PFSK-1 (cell line): Measurements from ENCODE around the gene VDAC2.

Experiments
- FOXP2 ChIP-seq: optimal IDR thresholded peaks from 2 replicates; pipeline ENCODE3; 2011; ENCODE audit warnings: borderline replicate concordance, control low read depth, inconsistent platforms; ENCODE audit not compliant: insufficient read depth; ENCODE audit errors: extremely low read length, extremely low read depth
- POLR2AphosphoS5 ChIP-seq: IDR thresholded peaks from 2 replicates; pipeline ENCODE4 v1.6.1; 2012; ENCODE audit warnings: low read depth, mild to moderate bottlenecking, control low read depth, low read length, moderate library complexity
- SIN3A ChIP-seq: IDR thresholded peaks from 2 replicates; pipeline ENCODE4 v1.6.1; 2012; ENCODE audit warnings: mild to moderate bottlenecking, low read length, moderate library complexity, borderline replicate concordance; ENCODE audit not compliant: insufficient read depth
- TAF1 ChIP-seq: IDR thresholded peaks from 2 replicates; pipeline ENCODE4 v1.6.1; 2012; ENCODE audit warnings: low read length, control low read depth, borderline replicate concordance; ENCODE audit not compliant: insufficient read depth
- TF ChIP-seq, protein P1 (sequence below), 2 experiments: IDR thresholded peaks; 2 replicates each; pipeline versions ENCODE4 v1.6.1 to v1.8.0; 2011 to 2012; ENCODE audit warnings: low read depth in 2 of 2, low read length in 2 of 2, control low read depth in 1 of 2, inconsistent platforms in 1 of 2, mild to moderate bottlenecking in 1 of 2, moderate library complexity in 1 of 2; ENCODE audit not compliant: insufficient read depth in 1 of 2

The VDAC2 gene

DNA sequence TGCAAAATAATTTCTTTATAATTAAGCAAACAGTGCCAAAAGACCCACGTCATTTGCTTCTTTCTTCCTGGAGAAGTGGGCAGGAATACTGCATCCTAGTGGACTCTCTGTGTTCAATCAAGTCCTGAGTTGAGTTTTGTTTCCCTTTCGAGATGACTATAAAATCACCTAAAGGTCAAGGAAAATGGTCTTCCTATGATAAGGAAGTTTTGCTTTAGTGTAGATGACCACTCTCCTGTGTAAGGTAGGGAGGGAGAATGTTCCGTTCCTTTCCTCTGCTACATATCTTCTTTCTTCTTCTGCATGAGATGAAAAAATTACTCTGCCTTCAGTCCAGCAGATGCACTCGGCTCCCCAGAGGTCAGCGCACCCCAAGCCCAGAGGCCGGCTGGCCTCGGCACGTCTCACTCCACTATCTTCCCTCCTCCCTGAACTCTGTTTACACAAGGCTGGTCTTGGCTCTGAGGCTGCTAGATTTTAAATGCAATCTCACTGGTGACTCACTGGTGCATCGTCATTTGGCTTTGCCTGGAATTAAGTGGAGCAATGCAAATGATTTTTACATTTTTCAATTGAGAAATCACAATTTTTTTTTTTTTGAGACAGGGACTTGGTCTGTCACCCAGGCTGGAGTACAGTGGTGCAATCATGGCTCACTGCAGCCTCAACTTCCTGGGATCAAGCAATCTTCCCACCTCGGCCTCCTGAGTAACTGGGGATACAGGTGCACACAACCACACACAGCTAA is 18.6 kb upstream of the VDAC2 start:
- TF ChIP-seq, protein P1, sequence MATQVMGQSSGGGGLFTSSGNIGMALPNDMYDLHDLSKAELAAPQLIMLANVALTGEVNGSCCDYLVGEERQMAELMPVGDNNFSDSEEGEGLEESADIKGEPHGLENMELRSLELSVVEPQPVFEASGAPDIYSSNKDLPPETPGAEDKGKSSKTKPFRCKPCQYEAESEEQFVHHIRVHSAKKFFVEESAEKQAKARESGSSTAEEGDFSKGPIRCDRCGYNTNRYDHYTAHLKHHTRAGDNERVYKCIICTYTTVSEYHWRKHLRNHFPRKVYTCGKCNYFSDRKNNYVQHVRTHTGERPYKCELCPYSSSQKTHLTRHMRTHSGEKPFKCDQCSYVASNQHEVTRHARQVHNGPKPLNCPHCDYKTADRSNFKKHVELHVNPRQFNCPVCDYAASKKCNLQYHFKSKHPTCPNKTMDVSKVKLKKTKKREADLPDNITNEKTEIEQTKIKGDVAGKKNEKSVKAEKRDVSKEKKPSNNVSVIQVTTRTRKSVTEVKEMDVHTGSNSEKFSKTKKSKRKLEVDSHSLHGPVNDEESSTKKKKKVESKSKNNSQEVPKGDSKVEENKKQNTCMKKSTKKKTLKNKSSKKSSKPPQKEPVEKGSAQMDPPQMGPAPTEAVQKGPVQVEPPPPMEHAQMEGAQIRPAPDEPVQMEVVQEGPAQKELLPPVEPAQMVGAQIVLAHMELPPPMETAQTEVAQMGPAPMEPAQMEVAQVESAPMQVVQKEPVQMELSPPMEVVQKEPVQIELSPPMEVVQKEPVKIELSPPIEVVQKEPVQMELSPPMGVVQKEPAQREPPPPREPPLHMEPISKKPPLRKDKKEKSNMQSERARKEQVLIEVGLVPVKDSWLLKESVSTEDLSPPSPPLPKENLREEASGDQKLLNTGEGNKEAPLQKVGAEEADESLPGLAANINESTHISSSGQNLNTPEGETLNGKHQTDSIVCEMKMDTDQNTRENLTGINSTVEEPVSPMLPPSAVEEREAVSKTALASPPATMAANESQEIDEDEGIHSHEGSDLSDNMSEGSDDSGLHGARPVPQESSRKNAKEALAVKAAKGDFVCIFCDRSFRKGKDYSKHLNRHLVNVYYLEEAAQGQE (IDR thresholded peaks at IDR 0.05; ENCODE audit: insufficient read depth in 1 of 2, low read depth in 2 of 2, low read length in 2 of 2) = no peak
- TF ChIP-seq POLR2AphosphoS5 (no peak), TAF1 (no peak), SIN3A (no peak), FOXP2 (no peak)

DNA sequence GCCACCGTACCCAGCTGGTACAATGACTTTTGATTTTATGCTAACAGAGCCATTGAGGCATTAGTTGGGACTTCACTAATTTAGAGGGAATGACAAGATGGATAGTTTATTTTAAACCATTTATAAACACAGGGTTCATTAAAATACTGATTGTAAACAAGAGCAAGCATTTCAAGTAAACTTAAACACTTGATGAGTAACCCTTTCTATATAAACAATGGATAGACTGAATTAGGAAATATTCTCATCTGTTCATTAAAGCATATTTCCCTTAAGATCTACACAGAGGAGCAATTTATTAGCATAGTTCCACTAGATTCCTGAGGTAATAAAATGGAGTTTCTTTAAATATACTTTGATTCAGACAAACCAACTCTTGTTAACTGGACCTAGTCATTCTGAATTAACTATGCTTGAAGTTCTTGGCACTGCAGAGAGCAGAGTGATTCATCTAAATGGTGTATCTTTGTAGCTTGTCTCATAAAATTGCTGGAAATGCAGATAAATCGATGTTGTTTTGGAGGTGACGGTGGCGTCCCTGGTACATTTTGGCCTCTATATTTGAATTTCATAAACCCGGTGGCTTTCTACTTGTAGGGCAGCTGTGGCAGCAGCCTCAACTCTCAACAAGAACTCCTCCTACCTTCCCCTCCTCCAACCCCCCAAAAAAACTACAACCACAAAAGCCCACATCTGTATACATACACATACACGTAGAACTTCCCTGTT is 15.4 kb upstream of the VDAC2 start:
- TF ChIP-seq FOXP2 = no peak

DNA sequence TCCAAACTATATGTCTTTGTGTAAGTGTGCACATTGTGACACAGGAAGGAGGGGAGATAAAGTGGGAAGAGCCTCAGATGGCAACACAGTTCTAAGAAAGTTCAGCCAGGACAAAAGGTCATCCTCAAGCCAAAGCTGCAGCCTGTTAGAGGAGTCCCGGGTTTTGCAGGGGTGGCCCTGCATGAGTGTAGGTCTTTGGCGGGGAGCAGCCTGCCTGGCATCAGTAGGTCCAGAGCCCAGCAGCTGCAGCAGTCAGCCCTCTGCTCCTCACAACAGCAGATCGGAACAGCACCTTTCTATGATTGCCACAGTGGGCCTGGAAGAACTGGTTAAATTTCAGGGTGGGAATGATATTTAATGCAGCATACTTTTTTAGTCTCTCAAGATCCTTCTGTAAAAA is 13.5 kb upstream of the VDAC2 start:
- TF ChIP-seq POLR2AphosphoS5 (no peak), SIN3A (no peak), TAF1 (no peak), FOXP2 (no peak)
- TF ChIP-seq, protein P1 (IDR thresholded peaks at IDR 0.05; ENCODE audit: insufficient read depth in 1 of 2, low read depth in 2 of 2, low read length in 2 of 2) = no peak

DNA sequence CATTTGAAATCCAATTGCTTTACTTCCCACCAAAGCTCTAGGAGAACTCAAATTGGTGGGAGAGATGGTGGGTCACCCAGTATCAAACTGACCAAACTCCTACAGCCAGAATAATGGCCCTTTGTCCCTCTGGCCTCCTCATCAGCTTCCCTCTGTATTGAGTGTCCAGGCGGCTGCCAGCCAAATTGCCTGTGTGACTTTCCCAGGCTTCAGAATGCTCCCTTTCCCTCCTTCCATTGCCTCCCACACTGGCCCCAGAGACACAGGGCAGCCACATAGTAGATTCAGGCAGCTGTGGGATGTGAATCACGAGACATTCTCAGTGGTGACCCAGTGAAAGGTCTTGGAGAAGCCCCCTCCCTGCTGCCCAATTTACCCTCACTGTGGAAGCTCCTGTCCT is 12.7 kb upstream of the VDAC2 start:
- TF ChIP-seq, protein P1 (IDR thresholded peaks at IDR 0.05; ENCODE audit: insufficient read depth in 1 of 2, low read depth in 2 of 2, low read length in 2 of 2) = no peak
- TF ChIP-seq SIN3A (no peak), FOXP2 (no peak), TAF1 (no peak), POLR2AphosphoS5 (no peak)

DNA sequence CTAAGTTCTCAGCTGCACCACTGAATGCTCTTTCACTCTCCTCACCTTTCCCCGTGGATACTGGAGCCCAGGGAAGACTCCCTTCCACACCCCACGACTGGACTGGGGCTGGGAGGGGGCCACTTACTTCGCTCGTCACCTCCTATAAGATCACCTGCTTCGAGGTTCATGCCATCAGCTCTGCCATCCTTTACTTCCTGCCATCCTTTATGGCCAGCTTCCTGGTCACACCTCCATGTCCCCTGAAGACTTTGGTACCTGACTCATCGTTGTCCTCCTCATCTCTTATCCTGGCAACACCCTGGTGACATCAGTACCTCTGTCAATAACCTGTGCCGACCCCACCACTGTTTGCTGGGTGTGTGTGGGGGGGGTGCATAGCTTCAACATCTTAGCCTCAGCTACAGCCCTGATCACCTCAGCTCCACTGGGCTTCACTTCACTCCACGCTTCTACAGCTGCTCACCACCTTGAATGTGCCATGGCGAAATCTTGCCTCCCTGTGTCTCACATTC is 8.7 kb upstream of the VDAC2 start:
- TF ChIP-seq FOXP2 (no peak), POLR2AphosphoS5 (no peak), SIN3A (no peak), TAF1 (no peak)
- TF ChIP-seq, protein P1 (IDR thresholded peaks at IDR 0.05; ENCODE audit: insufficient read depth in 1 of 2, low read depth in 2 of 2, low read length in 2 of 2) = no peak
